H9 (cell line): ENCODE measurements around the gene MYRF. TPM values are rescaled to one million over a fixed set of nuclear protein-coding genes. Genes with fewer than 3 reads are reported as not detected.

Experiments used
- DNase-seq: peaks from one replicate; pipeline ENCODE4 v3.0.0-alpha.2; 2017
- H2AFZ ChIP-seq: one replicate; pipeline ENCODE4 v1.6.1; 2013; ENCODE audit warnings: mild to moderate bottlenecking, low read length, control low read depth, moderate library complexity
- H2AK5ac ChIP-seq: 2 replicates; pipeline ENCODE4 v1.6.1; 2013; ENCODE audit warnings: low read length, control low read depth, mixed read lengths; ENCODE audit not compliant: insufficient read length
- H2BK120ac ChIP-seq: one replicate; pipeline ENCODE4 v1.6.1; 2013; ENCODE audit warnings: low read depth, mild to moderate bottlenecking, low read length, control low read depth, inconsistent platforms; ENCODE audit not compliant: poor library complexity, severe bottlenecking
- H2BK12ac ChIP-seq: 2 replicates; pipeline ENCODE4 v1.6.1; 2013; ENCODE audit warnings: low read length, control low read depth, mixed read lengths, low read depth; ENCODE audit not compliant: insufficient read length
- H2BK15ac ChIP-seq: 2 replicates; pipeline ENCODE4 v1.6.1; 2013; ENCODE audit warnings: low read depth, low read length, control low read depth
- H2BK20ac ChIP-seq: one replicate; pipeline ENCODE4 v1.6.1; 2013; ENCODE audit warnings: low read depth, mild to moderate bottlenecking, low read length, control low read depth, inconsistent platforms; ENCODE audit not compliant: poor library complexity, severe bottlenecking
- H2BK5ac ChIP-seq: 2 replicates; pipeline ENCODE4 v1.6.1; 2013; ENCODE audit warnings: low read length, control low read depth, mixed read lengths; ENCODE audit not compliant: insufficient read length
- H3K14ac ChIP-seq: 2 replicates; pipeline ENCODE4 v1.6.1; 2013; ENCODE audit warnings: low read length, control low read depth; ENCODE audit not compliant: insufficient read depth
- H3K18ac ChIP-seq: 2 replicates; pipeline ENCODE4 v1.6.1; 2013; ENCODE audit warnings: low read depth, mild to moderate bottlenecking, mixed read lengths, low read length, control low read depth; ENCODE audit not compliant: insufficient read length
- H3K23ac ChIP-seq: 2 replicates; pipeline ENCODE4 v1.6.1; 2013; ENCODE audit warnings: low read length, control low read depth, mixed read lengths, low read depth; ENCODE audit not compliant: insufficient read length
- H3K23me2 ChIP-seq: 2 replicates; pipeline ENCODE4 v1.6.1; 2013; ENCODE audit warnings: low read depth, mild to moderate bottlenecking, mixed read lengths, low read length, control low read depth; ENCODE audit not compliant: insufficient read length, poor library complexity, severe bottlenecking
- H3K27ac ChIP-seq: 2 replicates; pipeline ENCODE4 v1.5.1; 2013; ENCODE audit warnings: low read length, control low read depth, mixed read lengths, low read depth; ENCODE audit not compliant: insufficient read length
- H3K27me3 ChIP-seq: 2 replicates; pipeline ENCODE4 v1.6.1; 2013; ENCODE audit warnings: low read length, control low read depth, inconsistent platforms; ENCODE audit not compliant: insufficient read depth
- H3K4ac ChIP-seq: 2 replicates; pipeline ENCODE4 v1.6.1; 2013; ENCODE audit warnings: low read depth, mild to moderate bottlenecking, control low read depth, inconsistent platforms, low read length, moderate library complexity
- H3K4me1 ChIP-seq: 2 replicates; pipeline ENCODE4 v1.6.1; 2013; ENCODE audit warnings: low read length, control low read depth, inconsistent platforms; ENCODE audit not compliant: insufficient read depth
- H3K4me2 ChIP-seq: 2 replicates; pipeline ENCODE4 v1.6.1; 2013; ENCODE audit warnings: low read length, control low read depth, mixed read lengths; ENCODE audit not compliant: insufficient read length, insufficient read depth
- H3K56ac ChIP-seq: 2 replicates; pipeline ENCODE4 v1.6.1; 2013; ENCODE audit warnings: low read depth, mild to moderate bottlenecking, mixed read lengths, low read length, control low read depth; ENCODE audit not compliant: insufficient read length
- H3K79me1 ChIP-seq: 2 replicates; pipeline ENCODE4 v1.6.1; 2013; ENCODE audit warnings: low read depth, mild to moderate bottlenecking, moderate library complexity, low read length, control low read depth, inconsistent platforms; ENCODE audit not compliant: insufficient read depth, poor library complexity, severe bottlenecking
- H3K79me2 ChIP-seq: 2 replicates; pipeline ENCODE4 v1.6.1; 2013; ENCODE audit warnings: low read length, control low read depth, inconsistent platforms; ENCODE audit not compliant: insufficient read depth
- H3K9ac ChIP-seq: 2 replicates; pipeline ENCODE4 v1.6.1; 2013; ENCODE audit warnings: low read length, control low read depth, mixed read lengths; ENCODE audit not compliant: insufficient read length; ENCODE audit errors: extremely low read depth
- H3K9me3 ChIP-seq: one replicate; pipeline ENCODE4 v1.6.1; 2013; ENCODE audit warnings: low read depth, low read length, inconsistent platforms; ENCODE audit not compliant: control insufficient read depth
- H3T11ph ChIP-seq: one replicate; pipeline ENCODE4 v1.6.1; 2013; ENCODE audit warnings: mild to moderate bottlenecking, low read length, control low read depth, inconsistent platforms
- H4K20me1 ChIP-seq: one replicate; pipeline ENCODE4 v1.6.1; 2013; ENCODE audit not compliant: control insufficient read depth, insufficient read length, insufficient read depth
- H4K5ac ChIP-seq: 2 replicates; pipeline ENCODE4 v1.6.1; 2013; ENCODE audit warnings: low read depth, mild to moderate bottlenecking, mixed read lengths, low read length, control low read depth; ENCODE audit not compliant: insufficient read length
- H4K8ac ChIP-seq: replicated peaks from 2 replicates; pipeline ENCODE4 v1.6.1; 2013; ENCODE audit warnings: low read length, control low read depth, mixed read lengths, low read depth; ENCODE audit not compliant: insufficient read length
- H4K91ac ChIP-seq: 2 replicates; pipeline ENCODE4 v1.6.1; 2013; ENCODE audit warnings: low read depth, mild to moderate bottlenecking, moderate library complexity, mixed read lengths, low read length, control low read depth; ENCODE audit not compliant: insufficient read length
- H3K27ac Mint-ChIP-seq, 3 experiments: 2 replicates in 2 of 3; 3 replicates in 1 of 3; pipeline ENCODE4 v1.8.0; 2020 to 2021; ENCODE audit warnings: mixed read lengths in 3 of 3, mild to moderate bottlenecking in 1 of 3, moderate library complexity in 1 of 3
- H3K27me3 Mint-ChIP-seq: 2 replicates; pipeline ENCODE4 v1.8.0; 2021; ENCODE audit warnings: low read depth, mild to moderate bottlenecking, moderate library complexity, mixed read lengths
- H3K36me3 Mint-ChIP-seq, 3 experiments: 2 replicates in 2 of 3; 3 replicates in 1 of 3; pipeline ENCODE4 v1.8.0; 2020 to 2021; ENCODE audit warnings: low read depth in 3 of 3, mixed read lengths in 3 of 3; ENCODE audit not compliant: insufficient read depth in 1 of 3
- H3K4me1 Mint-ChIP-seq, 2 experiments: 2 replicates each; pipeline ENCODE4 v1.8.0; 2020; ENCODE audit warnings: mixed read lengths in 2 of 2
- H3K4me3 Mint-ChIP-seq, 2 experiments: 2 replicates in 1 of 2; 3 replicates in 1 of 2; pipeline ENCODE4 v1.8.0; 2020 to 2021; ENCODE audit warnings: mild to moderate bottlenecking in 2 of 2, mixed read lengths in 2 of 2, moderate library complexity in 1 of 2
- H3K9me3 Mint-ChIP-seq, 2 experiments: 2 replicates in 1 of 2; 3 replicates in 1 of 2; pipeline ENCODE4 v1.8.0; 2020; ENCODE audit warnings: mild to moderate bottlenecking in 2 of 2, mixed read lengths in 2 of 2, moderate library complexity in 1 of 2
- CTCF ChIP-seq: fragments of 200-600 bp; sonication (generic); conservative IDR thresholded peaks from 3 replicates; pipeline ENCODE4 v1.8.0; 2021; ENCODE audit warnings: antibody characterized with exemption, mild to moderate bottlenecking
- WGBS: extraction: QIAGEN DNeasy Blood & Tissue Kit; methylation state at CpG from one replicate; pipeline ENCODE4 v1.1.7; 2013; ENCODE audit warnings: missing lambda C conversion rate, low lambda C conversion rate, mixed read lengths; ENCODE audit not compliant: insufficient read length; ENCODE audit errors: extremely low coverage; 5-methylcytosine and 5-hydroxymethylcytosine counted together
- total RNA-seq: library from RNA; stranded (reverse); gene quantifications from 2 replicates; pipeline ENCODE4 v1.2.1, GENCODE V29; 2021

The MYRF gene
- total RNA-seq, 1 experiment from 2014 or later, result 13.9 TPM

GRCh38 chr11:61706452-61707400, 45.7 kb upstream of the MYRF start:
- TF ChIP-seq CTCF, result no peak

More at GRCh38 chr11:61706452-61707400, 45.7 kb upstream of the MYRF start:
- Histone ChIP-seq H4K8ac (no peak overlapping the region), H3K9ac (no peak overlapping the region), H3K56ac (no peak overlapping the region), H3K4me1 (no peaks in the 10 kb centered on the region), H2BK12ac (no peak overlapping the region), H4K5ac (no peak overlapping the region), H4K91ac (no peak overlapping the region), H3K18ac (no peak overlapping the region), H3K9me3 (no peaks in the 10 kb centered on the region), H3K79me1 (no peaks in the 10 kb centered on the region), H2AFZ (no peak overlapping the region), H3K27ac (no peak overlapping the region), H3K23me2 (no peaks in the 10 kb centered on the region), H3T11ph (no peak overlapping the region), H3K23ac (no peak overlapping the region), H2BK5ac (no peak overlapping the region), H3K79me2 (no peaks in the 10 kb centered on the region), H2BK20ac (no peak overlapping the region), H3K4me2 (no peak overlapping the region), H3K4ac (no peak overlapping the region), H4K20me1 (no peaks in the 10 kb centered on the region), H2BK15ac (no peak overlapping the region), H3K27me3 (no peaks in the 10 kb centered on the region), H2AK5ac (no peak overlapping the region), H2BK120ac (no peak overlapping the region), H3K14ac (no peak overlapping the region)
- no peaks in the 10 kb centered on the region for H3K36me3 Mint-ChIP-seq
- peaks cover 19 to 47% of the 10 kb centered on the region in 2 experiments for H3K4me1 Mint-ChIP-seq
- no peak overlapping the region for H3K4me3 Mint-ChIP-seq
- H3K27ac Mint-ChIP-seq, result no peak overlapping the region
- no CpG with 5 or more reads among the region's 27 CpGs for WGBS
- no peak for DNase-seq
- no peaks in the 10 kb centered on the region; a peak in 1 of 5 replicates for H3K9me3 Mint-ChIP-seq
- no peaks in the 10 kb centered on the region for H3K27me3 Mint-ChIP-seq
